ENCODE measurements around the gene MYO1D. TPM values are rescaled to one million over a fixed set of nuclear protein-coding genes. Genes with fewer than 3 reads are reported as not detected.

The MYO1D gene
- total and polyA plus RNA-seq, 7 donors = 6.2 to 184 (median 21.6) TPM

DNA sequence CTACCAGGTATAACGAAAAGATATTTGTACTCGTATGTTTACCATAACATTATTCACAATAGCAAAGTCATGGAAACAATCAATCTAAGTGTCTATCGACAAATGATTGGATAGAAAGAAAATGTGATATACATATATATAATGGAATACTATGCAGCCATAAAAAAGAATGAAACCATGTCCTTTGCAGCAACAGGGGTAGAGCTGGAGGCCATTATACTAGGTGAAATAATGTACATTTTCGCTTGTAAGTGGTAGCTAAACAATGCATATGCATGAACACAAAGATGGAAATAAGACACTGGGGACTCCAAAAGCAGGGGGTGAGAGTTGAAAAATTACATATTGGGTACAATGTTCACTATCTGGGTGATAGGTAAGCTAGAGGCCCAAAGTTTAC, 124.0 kb downstream of the MYO1D start:
- 97% methylated on average over 4 of the region's 4 CpGs for WGBS, 2 donors
- Histone ChIP-seq H3K4me3 (no peak overlapping the region), H3K27me3 (no peaks in the 10 kb centered on the region), H3K27ac (no peak overlapping the region), H3K36me3 (no peaks in the 10 kb centered on the region), H3K4me1 (no peaks in the 10 kb centered on the region), H3K9me3 (no peaks in the 10 kb centered on the region)
- intact Hi-C loops (cut with DNase I) = no loop called here
- TF ChIP-seq EP300 (IDR thresholded peaks at IDR 0.05) = no peak
- TF ChIP-seq POLR2A (IDR thresholded peaks at IDR 0.05) = no peak
- TF ChIP-seq POLR2AphosphoS5 (IDR thresholded peaks at IDR 0.05) = no peak
- TF ChIP-seq, protein P1, sequence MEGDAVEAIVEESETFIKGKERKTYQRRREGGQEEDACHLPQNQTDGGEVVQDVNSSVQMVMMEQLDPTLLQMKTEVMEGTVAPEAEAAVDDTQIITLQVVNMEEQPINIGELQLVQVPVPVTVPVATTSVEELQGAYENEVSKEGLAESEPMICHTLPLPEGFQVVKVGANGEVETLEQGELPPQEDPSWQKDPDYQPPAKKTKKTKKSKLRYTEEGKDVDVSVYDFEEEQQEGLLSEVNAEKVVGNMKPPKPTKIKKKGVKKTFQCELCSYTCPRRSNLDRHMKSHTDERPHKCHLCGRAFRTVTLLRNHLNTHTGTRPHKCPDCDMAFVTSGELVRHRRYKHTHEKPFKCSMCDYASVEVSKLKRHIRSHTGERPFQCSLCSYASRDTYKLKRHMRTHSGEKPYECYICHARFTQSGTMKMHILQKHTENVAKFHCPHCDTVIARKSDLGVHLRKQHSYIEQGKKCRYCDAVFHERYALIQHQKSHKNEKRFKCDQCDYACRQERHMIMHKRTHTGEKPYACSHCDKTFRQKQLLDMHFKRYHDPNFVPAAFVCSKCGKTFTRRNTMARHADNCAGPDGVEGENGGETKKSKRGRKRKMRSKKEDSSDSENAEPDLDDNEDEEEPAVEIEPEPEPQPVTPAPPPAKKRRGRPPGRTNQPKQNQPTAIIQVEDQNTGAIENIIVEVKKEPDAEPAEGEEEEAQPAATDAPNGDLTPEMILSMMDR (IDR thresholded peaks at IDR 0.05) = no peak
- DNase-seq = no peak

DNA sequence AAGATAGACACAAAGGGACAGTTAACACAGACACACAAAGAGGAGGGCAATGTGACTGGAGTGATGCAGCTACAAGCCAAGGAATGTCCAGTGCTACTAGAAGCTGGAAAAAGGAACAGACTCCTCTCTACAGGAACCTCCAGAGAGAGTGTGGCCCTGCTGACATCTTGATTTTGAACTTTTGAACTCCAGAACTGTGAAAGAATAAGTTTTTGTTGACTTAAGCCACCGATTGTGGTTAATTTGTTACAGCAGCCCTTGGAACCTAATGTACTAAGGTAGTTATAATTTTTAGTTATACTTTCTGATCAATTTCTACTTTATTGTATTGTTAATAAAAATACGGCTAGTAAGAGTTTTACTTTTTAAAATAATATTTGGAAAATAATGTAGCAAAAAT, 129.1 kb downstream of the MYO1D start:
- Histone ChIP-seq H3K4me1 (no peaks in the 10 kb centered on the region), H3K36me3 (no peaks in the 10 kb centered on the region), H3K27me3 (no peaks in the 10 kb centered on the region), H3K27ac (no peak overlapping the region), H3K4me3 (no peak overlapping the region), H3K9me3 (no peaks in the 10 kb centered on the region)
- intact Hi-C loops (cut with DNase I) = no loop called here
- WGBS, 2 donors = 17 to 64% methylated on average over 2 of the region's 2 CpGs
- TF ChIP-seq POLR2A (IDR thresholded peaks at IDR 0.05) (no peak), POLR2AphosphoS5 (IDR thresholded peaks at IDR 0.05) (no peak), EP300 (IDR thresholded peaks at IDR 0.05) (no peak)
- TF ChIP-seq, protein P1 (IDR thresholded peaks at IDR 0.05) = no peak
- no peak for DNase-seq

DNA sequence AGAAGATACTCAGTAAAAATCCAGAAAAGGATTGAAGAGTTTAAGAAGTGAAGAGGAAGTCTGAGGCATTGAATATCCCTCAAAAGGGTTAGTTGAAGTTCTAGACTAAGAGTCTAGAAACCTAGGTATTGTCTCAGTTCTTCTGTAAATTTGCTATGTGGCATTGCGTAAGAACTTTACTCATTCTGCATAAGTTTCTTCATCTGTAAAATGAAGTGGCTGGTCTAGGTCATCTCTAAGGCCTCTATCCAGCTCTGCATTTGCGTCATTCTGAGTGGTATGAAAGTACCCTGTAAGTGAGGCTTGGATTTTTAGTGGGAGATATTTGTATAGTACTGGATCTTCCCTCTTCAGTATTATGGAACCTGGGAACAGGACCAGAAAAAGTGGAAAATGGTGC, 130.2 kb downstream of the MYO1D start:
- 94 to 96% methylated on average over 2 of the region's 2 CpGs for WGBS, 2 donors
- intact Hi-C loops (cut with DNase I) = no loop called here
- no peak overlapping the region for H3K27ac ChIP-seq
- H3K9me3 ChIP-seq = no peaks in the 10 kb centered on the region
- no peak overlapping the region for H3K4me3 ChIP-seq
- no peaks in the 10 kb centered on the region for H3K36me3 ChIP-seq
- no peak for DNase-seq
- no peaks in the 10 kb centered on the region for H3K4me1 ChIP-seq
- TF ChIP-seq, protein P1 (IDR thresholded peaks at IDR 0.05) = no peak
- TF ChIP-seq POLR2A (IDR thresholded peaks at IDR 0.05) (no peak), EP300 (IDR thresholded peaks at IDR 0.05) (no peak), POLR2AphosphoS5 (IDR thresholded peaks at IDR 0.05) (no peak)
- no peaks in the 10 kb centered on the region for H3K27me3 ChIP-seq

DNA sequence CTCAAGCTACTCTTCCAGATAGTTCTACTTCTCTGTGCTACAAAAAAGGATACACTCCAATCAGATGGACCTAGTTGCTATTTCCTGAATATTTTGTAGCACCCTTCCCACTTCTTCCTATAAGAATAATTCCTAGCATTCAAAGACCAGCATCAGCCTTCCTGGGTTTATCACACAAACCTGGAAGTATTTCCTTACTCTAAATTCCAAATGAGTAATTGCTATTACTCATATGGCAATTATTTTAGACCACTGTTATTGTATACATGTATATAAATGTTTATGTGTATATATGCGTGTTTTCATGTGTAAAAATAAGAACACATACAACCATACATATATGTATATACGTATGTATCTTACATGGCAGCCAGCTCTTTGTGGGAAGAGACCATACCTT, 130.6 kb downstream of the MYO1D start:
- Histone ChIP-seq H3K27me3 (no peaks in the 10 kb centered on the region), H3K9me3 (no peaks in the 10 kb centered on the region), H3K4me1 (no peaks in the 10 kb centered on the region), H3K4me3 (no peak overlapping the region), H3K36me3 (no peaks in the 10 kb centered on the region), H3K27ac (no peak overlapping the region)
- DNase-seq = no peak
- TF ChIP-seq EP300 (IDR thresholded peaks at IDR 0.05) = no peak
- no peak for TF ChIP-seq POLR2AphosphoS5 (IDR thresholded peaks at IDR 0.05)
- TF ChIP-seq, protein P1 (IDR thresholded peaks at IDR 0.05) = no peak
- TF ChIP-seq POLR2A (IDR thresholded peaks at IDR 0.05) = no peak
- intact Hi-C loops (cut with DNase I) = no loop called here
- WGBS, 2 donors = 96 to 97% methylated on average over 2 of the region's 2 CpGs
